ENCODE measurements around the gene TRMT6. TPM values are rescaled to one million over a fixed set of nuclear protein-coding genes. Genes with fewer than 3 reads are reported as not detected.
A peak's percentile ranks its signal among the peaks of the same experiment; 100 is the strongest.

Gene TRMT6
- total RNA-seq, 1 experiment from 2014 or later: 13.2 TPM

DNA sequence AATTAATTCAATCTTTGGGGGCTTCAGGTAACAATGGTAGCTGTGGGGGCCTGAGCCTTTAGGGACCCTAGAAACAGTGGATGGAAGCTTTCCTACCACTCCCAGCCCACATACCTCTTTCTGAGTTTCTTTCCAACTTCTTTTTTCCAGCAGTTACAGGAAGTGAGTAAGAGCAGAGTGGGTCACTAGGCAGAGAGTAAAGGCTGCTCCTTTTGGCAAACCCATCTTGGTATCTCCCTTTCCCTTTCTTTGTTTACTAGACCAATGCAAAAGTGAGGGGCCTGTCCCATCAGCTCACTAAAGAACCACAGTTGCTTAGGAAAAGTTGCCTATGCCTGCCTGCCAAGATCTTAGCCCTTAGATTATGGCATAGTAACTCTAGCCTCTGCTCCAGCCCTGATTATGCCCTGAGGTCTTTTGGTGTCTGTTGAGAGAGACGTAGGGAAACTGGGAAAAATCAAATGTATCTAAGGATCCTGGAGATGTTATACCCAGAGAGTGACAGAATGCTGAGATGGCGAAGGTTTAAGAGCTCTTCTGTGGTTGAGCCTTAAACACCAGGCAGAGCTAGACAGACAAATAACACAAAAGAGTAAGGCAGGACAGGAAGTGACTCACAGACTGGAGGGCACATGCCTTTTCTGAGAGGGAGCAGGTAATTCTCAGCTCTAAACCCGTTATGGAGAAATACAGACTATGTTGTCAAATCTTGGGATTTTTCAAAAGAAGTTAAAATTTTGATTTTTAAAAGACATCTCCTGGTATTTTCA lies 31.3 kb downstream of the TRMT6 start:
- ATAC-seq: peak; percentile 85
- Histone ChIP-seq H4K20me1 (ENCODE audit: insufficient read depth) (no peaks in the 10 kb centered on the region), H3K79me2 (ENCODE audit: insufficient read depth, low read length) (no peaks in the 10 kb centered on the region), H3K4me3 (replicated peaks in 1 of 2; ENCODE audit: low read depth in 1 of 2, low read length in 2 of 2) (peak overlapping the region in 1 of 2 experiments; percentile 1; a peak in 1 of 4 replicates), H3K27me3 (ENCODE audit: insufficient read depth, low read length) (peaks cover 9% of the 10 kb centered on the region), H3K4me1 (ENCODE audit: control insufficient read depth in 1 of 2, insufficient read depth in 2 of 2, low read length in 2 of 2) (peaks cover 11 to 23% of the 10 kb centered on the region in 2 experiments), H3K9ac (ENCODE audit: low read length) (no peak overlapping the region; the same call in 1 of the 2 replicates), H3K27ac (ENCODE audit: low read depth, low read length) (0 out of 2 replicates have a peak overlapping the region, but pooled peaks have one; percentile 31), H2AFZ (ENCODE audit: low read depth, low read length, poor library complexity, severe bottlenecking) (peak overlapping the region; percentile 44), H3K4me2 (ENCODE audit: low read length) (peak overlapping the region; percentile 53), H3K9me3 (ENCODE audit: control insufficient read depth in 1 of 2, insufficient read depth in 1 of 2, low read depth in 1 of 2, low read length in 2 of 2) (no peaks in the 10 kb centered on the region), H3K9me2 (ENCODE audit: insufficient read depth) (no peaks in the 10 kb centered on the region), H3K36me3 (ENCODE audit: control insufficient read depth in 1 of 2, insufficient read depth in 2 of 2, low read length in 2 of 2) (no peaks in the 10 kb centered on the region)
- intact Hi-C loops (cut with micrococcal nuclease): no loop called here
- ChIA-PET RAD21 (ENCODE audit: low non-redundant PET in 1 of 2, low total read pairs in 2 of 2, uncharacterized antibody in 2 of 2, unreplicated experiment in 2 of 2) (no interaction called here), POLR2A (interaction anchor here (0.6 to 0.7 kb wide), 3 partner anchors 82 to 1593 kb away, joined by 3 to 4 read pairs (median 4); partner anchors contain the start of gene FERMT1), CTCF (no interaction called here)
- TF ChIP-seq EGR1 (IDR thresholded peaks at IDR 0.05; ENCODE audit: low read depth) (no peak), FOSL1 (IDR thresholded peaks at IDR 0.05; ENCODE audit: low read depth) (peak; percentile 51), EZH2 (IDR thresholded peaks at IDR 0.05) (no peak), ZNF274 (IDR thresholded peaks at IDR 0.05; ENCODE audit: low read depth, low read length) (no peak), EZH2phosphoT487 (IDR thresholded peaks at IDR 0.05; ENCODE audit: borderline replicate concordance) (no peak), TCF7L2 (IDR thresholded peaks at IDR 0.05; ENCODE audit: borderline replicate concordance, extremely low read depth, insufficient read depth, insufficient read length) (no peak), CBX3 (IDR thresholded peaks at IDR 0.05; ENCODE audit: low read depth) (peak; percentile 35; the same call in 1 of the 2 replicates), POLR2A (IDR thresholded peaks at IDR 0.05; ENCODE audit: borderline replicate concordance, extremely low read depth, insufficient read depth, insufficient read length) (no peak), SIN3A (IDR thresholded peaks at IDR 0.05; ENCODE audit: low read depth) (no peak), YY1 (IDR thresholded peaks at IDR 0.05; ENCODE audit: extremely low read depth, insufficient replicate concordance, low read depth, low read length) (no peak), ZFX (IDR thresholded peaks at IDR 0.05) (no peak), JUND (IDR thresholded peaks at IDR 0.05) (peak; percentile 36), RAD21 (IDR thresholded peaks at IDR 0.05; ENCODE audit: low read depth) (no peak), CEBPB (IDR thresholded peaks at IDR 0.05; ENCODE audit: low read depth) (no peak), SP1 (IDR thresholded peaks at IDR 0.05; ENCODE audit: low read depth) (peak; percentile 39), SRF (IDR thresholded peaks at IDR 0.05; ENCODE audit: low read depth) (no peak)
- TF ChIP-seq, protein P1, sequence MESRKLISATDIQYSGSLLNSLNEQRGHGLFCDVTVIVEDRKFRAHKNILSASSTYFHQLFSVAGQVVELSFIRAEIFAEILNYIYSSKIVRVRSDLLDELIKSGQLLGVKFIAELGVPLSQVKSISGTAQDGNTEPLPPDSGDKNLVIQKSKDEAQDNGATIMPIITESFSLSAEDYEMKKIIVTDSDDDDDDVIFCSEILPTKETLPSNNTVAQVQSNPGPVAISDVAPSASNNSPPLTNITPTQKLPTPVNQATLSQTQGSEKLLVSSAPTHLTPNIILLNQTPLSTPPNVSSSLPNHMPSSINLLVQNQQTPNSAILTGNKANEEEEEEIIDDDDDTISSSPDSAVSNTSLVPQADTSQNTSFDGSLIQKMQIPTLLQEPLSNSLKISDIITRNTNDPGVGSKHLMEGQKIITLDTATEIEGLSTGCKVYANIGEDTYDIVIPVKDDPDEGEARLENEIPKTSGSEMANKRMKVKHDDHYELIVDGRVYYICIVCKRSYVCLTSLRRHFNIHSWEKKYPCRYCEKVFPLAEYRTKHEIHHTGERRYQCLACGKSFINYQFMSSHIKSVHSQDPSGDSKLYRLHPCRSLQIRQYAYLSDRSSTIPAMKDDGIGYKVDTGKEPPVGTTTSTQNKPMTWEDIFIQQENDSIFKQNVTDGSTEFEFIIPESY (IDR thresholded peaks at IDR 0.05; ENCODE audit: extremely low read depth, insufficient replicate concordance, low read length): no peak
- TF ChIP-seq, protein P2, sequence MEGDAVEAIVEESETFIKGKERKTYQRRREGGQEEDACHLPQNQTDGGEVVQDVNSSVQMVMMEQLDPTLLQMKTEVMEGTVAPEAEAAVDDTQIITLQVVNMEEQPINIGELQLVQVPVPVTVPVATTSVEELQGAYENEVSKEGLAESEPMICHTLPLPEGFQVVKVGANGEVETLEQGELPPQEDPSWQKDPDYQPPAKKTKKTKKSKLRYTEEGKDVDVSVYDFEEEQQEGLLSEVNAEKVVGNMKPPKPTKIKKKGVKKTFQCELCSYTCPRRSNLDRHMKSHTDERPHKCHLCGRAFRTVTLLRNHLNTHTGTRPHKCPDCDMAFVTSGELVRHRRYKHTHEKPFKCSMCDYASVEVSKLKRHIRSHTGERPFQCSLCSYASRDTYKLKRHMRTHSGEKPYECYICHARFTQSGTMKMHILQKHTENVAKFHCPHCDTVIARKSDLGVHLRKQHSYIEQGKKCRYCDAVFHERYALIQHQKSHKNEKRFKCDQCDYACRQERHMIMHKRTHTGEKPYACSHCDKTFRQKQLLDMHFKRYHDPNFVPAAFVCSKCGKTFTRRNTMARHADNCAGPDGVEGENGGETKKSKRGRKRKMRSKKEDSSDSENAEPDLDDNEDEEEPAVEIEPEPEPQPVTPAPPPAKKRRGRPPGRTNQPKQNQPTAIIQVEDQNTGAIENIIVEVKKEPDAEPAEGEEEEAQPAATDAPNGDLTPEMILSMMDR (IDR thresholded peaks at IDR 0.05 in 2 of 3, conservative IDR thresholded peaks at IDR 0.05 in 1 of 3; ENCODE audit: borderline replicate concordance in 1 of 3, insufficient read depth in 1 of 3, low read depth in 2 of 3, low read length in 2 of 3): no peak
- TF ChIP-seq, protein P3, sequence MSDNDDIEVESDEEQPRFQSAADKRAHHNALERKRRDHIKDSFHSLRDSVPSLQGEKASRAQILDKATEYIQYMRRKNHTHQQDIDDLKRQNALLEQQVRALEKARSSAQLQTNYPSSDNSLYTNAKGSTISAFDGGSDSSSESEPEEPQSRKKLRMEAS (IDR thresholded peaks at IDR 0.05): peak; percentile 56
- TF ChIP-seq, protein P4, sequence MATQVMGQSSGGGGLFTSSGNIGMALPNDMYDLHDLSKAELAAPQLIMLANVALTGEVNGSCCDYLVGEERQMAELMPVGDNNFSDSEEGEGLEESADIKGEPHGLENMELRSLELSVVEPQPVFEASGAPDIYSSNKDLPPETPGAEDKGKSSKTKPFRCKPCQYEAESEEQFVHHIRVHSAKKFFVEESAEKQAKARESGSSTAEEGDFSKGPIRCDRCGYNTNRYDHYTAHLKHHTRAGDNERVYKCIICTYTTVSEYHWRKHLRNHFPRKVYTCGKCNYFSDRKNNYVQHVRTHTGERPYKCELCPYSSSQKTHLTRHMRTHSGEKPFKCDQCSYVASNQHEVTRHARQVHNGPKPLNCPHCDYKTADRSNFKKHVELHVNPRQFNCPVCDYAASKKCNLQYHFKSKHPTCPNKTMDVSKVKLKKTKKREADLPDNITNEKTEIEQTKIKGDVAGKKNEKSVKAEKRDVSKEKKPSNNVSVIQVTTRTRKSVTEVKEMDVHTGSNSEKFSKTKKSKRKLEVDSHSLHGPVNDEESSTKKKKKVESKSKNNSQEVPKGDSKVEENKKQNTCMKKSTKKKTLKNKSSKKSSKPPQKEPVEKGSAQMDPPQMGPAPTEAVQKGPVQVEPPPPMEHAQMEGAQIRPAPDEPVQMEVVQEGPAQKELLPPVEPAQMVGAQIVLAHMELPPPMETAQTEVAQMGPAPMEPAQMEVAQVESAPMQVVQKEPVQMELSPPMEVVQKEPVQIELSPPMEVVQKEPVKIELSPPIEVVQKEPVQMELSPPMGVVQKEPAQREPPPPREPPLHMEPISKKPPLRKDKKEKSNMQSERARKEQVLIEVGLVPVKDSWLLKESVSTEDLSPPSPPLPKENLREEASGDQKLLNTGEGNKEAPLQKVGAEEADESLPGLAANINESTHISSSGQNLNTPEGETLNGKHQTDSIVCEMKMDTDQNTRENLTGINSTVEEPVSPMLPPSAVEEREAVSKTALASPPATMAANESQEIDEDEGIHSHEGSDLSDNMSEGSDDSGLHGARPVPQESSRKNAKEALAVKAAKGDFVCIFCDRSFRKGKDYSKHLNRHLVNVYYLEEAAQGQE (IDR thresholded peaks at IDR 0.05; ENCODE audit: low read depth): no peak
- BruUV-seq (replicated peaks): no TSS peak
- DNase-seq (ENCODE audit: low read depth, low spot score): no peak

Data from HCT116 (cell line).